Liver (tissue), 9 donors: ENCODE data around the gene RHEB. TPM values are rescaled to one million over a fixed set of nuclear protein-coding genes. Genes with fewer than 3 reads are reported as not detected.

Experiments used
- DNase-seq: peaks from one replicate; pipeline ENCODE4 v3.0.0-alpha.2; 2017; ENCODE audit warnings: low spot score
- H3K27ac ChIP-seq, 2 donors: one replicate each; pipeline ENCODE4 v1.7.0; 2013; ENCODE audit warnings: inconsistent platforms in 2 of 2, low read length in 2 of 2, control low read depth in 1 of 2, low read depth in 1 of 2, mild to moderate bottlenecking in 1 of 2
- H3K27me3 ChIP-seq, 4 donors: one replicate each; pipeline versions ENCODE4 v1.6.1 to v1.7.0; 2013; ENCODE audit warnings: low read length in 3 of 4, inconsistent platforms in 1 of 4, mild to moderate bottlenecking in 1 of 4, moderate library complexity in 1 of 4; ENCODE audit not compliant: control insufficient read depth in 4 of 4, insufficient read depth in 4 of 4
- H3K36me3 ChIP-seq, 4 donors: one replicate each; pipeline versions ENCODE4 v1.6.1 to v1.7.0; 2013; ENCODE audit warnings: low read length in 3 of 4, mild to moderate bottlenecking in 3 of 4, low read depth in 1 of 4, moderate library complexity in 1 of 4; ENCODE audit not compliant: control insufficient read depth in 4 of 4, insufficient read depth in 3 of 4
- H3K4me1 ChIP-seq, 4 donors: one replicate each; pipeline versions ENCODE4 v1.6.1 to v1.7.0; 2013; ENCODE audit warnings: low read length in 3 of 4, mild to moderate bottlenecking in 3 of 4, moderate library complexity in 1 of 4; ENCODE audit not compliant: control insufficient read depth in 4 of 4, insufficient read depth in 4 of 4
- H3K4me3 ChIP-seq, 3 donors: one replicate each; pipeline versions ENCODE4 v1.6.1 to v1.7.0; 2013; ENCODE audit warnings: low read length in 3 of 3, control low read depth in 1 of 3, low read depth in 1 of 3, mild to moderate bottlenecking in 1 of 3
- H3K9ac ChIP-seq, 2 donors: one replicate each; pipeline ENCODE4 v1.7.0; 2013; ENCODE audit warnings: low read length in 2 of 2, mild to moderate bottlenecking in 2 of 2, moderate library complexity in 2 of 2, control low read depth in 1 of 2, low read depth in 1 of 2
- H3K9me3 ChIP-seq, 4 donors: one replicate each; pipeline versions ENCODE4 v1.6.1 to v1.7.0; 2013; ENCODE audit warnings: low read length in 3 of 4; ENCODE audit not compliant: control insufficient read depth in 4 of 4
- ATF3 ChIP-seq: IDR thresholded peaks from 2 replicates; pipeline ENCODE4 v1.6.1; 2016; ENCODE audit warnings: antibody characterized with exemption
- CTCF ChIP-seq: fragments of 150-350 bp; IDR thresholded peaks from 2 replicates; pipeline ENCODE4 v1.5.1; 2017; ENCODE audit warnings: improper control_type of control experiment, low read depth, low read length; ENCODE audit not compliant: missing input control
- EGR1 ChIP-seq, 2 donors: IDR thresholded peaks; 2 replicates each; pipeline ENCODE4 v1.6.1; 2016 to 2018; ENCODE audit warnings: antibody characterized with exemption in 2 of 2, low read depth in 2 of 2
- FOXA1 ChIP-seq: IDR thresholded peaks from 2 replicates; pipeline ENCODE4 v1.6.1; 2016; ENCODE audit warnings: antibody characterized with exemption
- FOXA2 ChIP-seq: IDR thresholded peaks from 2 replicates; pipeline ENCODE4 v1.6.1; 2016; ENCODE audit warnings: antibody characterized with exemption
- GABPA ChIP-seq, 2 donors: IDR thresholded peaks in 1 of 2; conservative IDR thresholded peaks in 1 of 2; 2 replicates each; pipeline ENCODE4 v1.6.1; 2016; ENCODE audit warnings: antibody characterized with exemption in 2 of 2, mild to moderate bottlenecking in 1 of 2, moderate library complexity in 1 of 2
- HNF4A ChIP-seq, 2 donors: conservative IDR thresholded peaks; 2 replicates each; pipeline ENCODE4 v1.6.1; 2016; ENCODE audit warnings: antibody characterized with exemption in 2 of 2, mild to moderate bottlenecking in 2 of 2
- HNF4G ChIP-seq: IDR thresholded peaks from 2 replicates; pipeline ENCODE4 v1.6.1; 2016; ENCODE audit warnings: antibody characterized with exemption
- JUND ChIP-seq, 2 donors: IDR thresholded peaks; 2 replicates each; pipeline ENCODE4 v1.6.1; 2016; ENCODE audit warnings: antibody characterized with exemption in 2 of 2
- MAX ChIP-seq: IDR thresholded peaks from 2 replicates; pipeline ENCODE4 v1.6.1; 2016; ENCODE audit warnings: antibody characterized with exemption
- NR2F2 ChIP-seq: IDR thresholded peaks from 2 replicates; pipeline ENCODE4 v1.6.1; 2016; ENCODE audit warnings: antibody characterized with exemption
- SP1 ChIP-seq: IDR thresholded peaks from 2 replicates; pipeline ENCODE4 v1.6.1; 2018; ENCODE audit warnings: antibody characterized with exemption, mild to moderate bottlenecking
- TAF1 ChIP-seq: conservative IDR thresholded peaks from 2 replicates; pipeline ENCODE4 v1.6.1; 2016; ENCODE audit warnings: antibody characterized with exemption, mild to moderate bottlenecking
- YY1 ChIP-seq: IDR thresholded peaks from 2 replicates; pipeline ENCODE4 v1.6.1; 2016; ENCODE audit warnings: antibody characterized with exemption, mild to moderate bottlenecking
- ZBTB33 ChIP-seq: IDR thresholded peaks from 2 replicates; pipeline ENCODE4 v1.6.1; 2016; ENCODE audit warnings: antibody characterized with exemption
- WGBS: extraction: QIAGEN DNeasy Blood & Tissue Kit; methylation state at CpG from one replicate; pipeline ENCODE4 v1.1.7; 2013; 5-methylcytosine and 5-hydroxymethylcytosine counted together
- polyA plus RNA-seq, 2 donors: library from polyadenylated mRNA; stranded (reverse) in 1 of 2; unstranded in 1 of 2; fragments of 200-250 nt in 1 of 2; fragments of >200 nt in 1 of 2; fragmentation: Nextera tagmentation in 1 of 2; extraction: Ambion mirVana in 1 of 2; gene quantifications; one replicate each; pipeline versions ENCODE4 v1.2.1 to v1.2.3, GENCODE V29; 2013 to 2015
- total RNA-seq, 2 donors: library from RNA; depleted of rRNA; stranded (reverse); fragments of >200 nt; gene quantifications; one replicate each; pipeline ENCODE4 v1.2.3, GENCODE V29; 2014
- donor health status: healthy.
- donor health status: healthy.
- donor health status: healthy.
- donor health status: healthy.
- donor health status: healthy.

Gene RHEB
- total and polyA plus RNA-seq, 4 donors = 29.5 to 59.0 (median 36.5) TPM

- H3K4me3 ChIP-seq = no peak overlapping the region
- 75% methylated on average over 5 of the region's 5 CpGs for WGBS
- no peak for TF ChIP-seq FOXA2
- no peak for TF ChIP-seq ATF3
- TF ChIP-seq HNF4A (conservative IDR thresholded peaks at IDR 0.05) = no peak
- no peak for TF ChIP-seq MAX
- no peak for TF ChIP-seq TAF1
- TF ChIP-seq HNF4G = no peak
- no peak for TF ChIP-seq ZBTB33
- TF ChIP-seq GABPA (IDR thresholded peaks at IDR 0.05 in 1 of 2, conservative IDR thresholded peaks at IDR 0.05 in 1 of 2) = no peak
- H3K9ac ChIP-seq = no peak overlapping the region
- H3K27me3 ChIP-seq = no peaks in the 10 kb centered on the region
- no peak for DNase-seq
- no peaks in the 10 kb centered on the region for H3K36me3 ChIP-seq
- peaks cover 1 to 16% (median 14%) of the 10 kb centered on the region in 4 donors for H3K4me1 ChIP-seq
- H3K9me3 ChIP-seq = no peaks in the 10 kb centered on the region
- H3K27ac ChIP-seq = no peak overlapping the region
Observed at GRCh38 chr7:151506901-151507382, 12.8 kb downstream of the RHEB start.

- 98% methylated on average over 4 of the region's 4 CpGs for WGBS
- Histone ChIP-seq H3K4me1 (peaks cover 3 to 16% (median 13%) of the 10 kb centered on the region in 4 donors), H3K4me3 (no peak overlapping the region), H3K9me3 (no peaks in the 10 kb centered on the region), H3K27ac (no peak overlapping the region), H3K27me3 (no peaks in the 10 kb centered on the region), H3K9ac (no peak overlapping the region), H3K36me3 (no peaks in the 10 kb centered on the region)
- DNase-seq = no peak
- TF ChIP-seq SP1 = no peak
- no peak for TF ChIP-seq EGR1 (IDR thresholded peaks at IDR 0.05; ENCODE audit: low read depth in 2 of 2)
- no peak for TF ChIP-seq MAX
- no peak for TF ChIP-seq HNF4G
- no peak for TF ChIP-seq HNF4A (conservative IDR thresholded peaks at IDR 0.05)
- no peak for TF ChIP-seq NR2F2
- TF ChIP-seq CTCF = no peak
- TF ChIP-seq YY1 = no peak
- no peak for TF ChIP-seq ATF3
- TF ChIP-seq JUND (IDR thresholded peaks at IDR 0.05) = no peak
- TF ChIP-seq GABPA (IDR thresholded peaks at IDR 0.05 in 1 of 2, conservative IDR thresholded peaks at IDR 0.05 in 1 of 2) = no peak
- TF ChIP-seq FOXA1 = no peak
Observed at GRCh38 chr7:151505836-151506468, 13.7 kb downstream of the RHEB start.
